HG03175 (cell line): Measurements from ENCODE around the gene TMEM165.
"Not testable (repeated sequence)": the region's sequence is repeated elsewhere in the genome, so short reads cannot be mapped to it uniquely, and the experiment has no call there.

ENCODE experiments used
- ATAC-seq: cut with Tn5 transposase; IDR thresholded peaks from one replicate; pipeline ENCODE4 v1.9.1; 2021; ENCODE audit warnings: mild to moderate bottlenecking, moderate library complexity; ENCODE audit not compliant: unreplicated experiment

Gene TMEM165, protein sequence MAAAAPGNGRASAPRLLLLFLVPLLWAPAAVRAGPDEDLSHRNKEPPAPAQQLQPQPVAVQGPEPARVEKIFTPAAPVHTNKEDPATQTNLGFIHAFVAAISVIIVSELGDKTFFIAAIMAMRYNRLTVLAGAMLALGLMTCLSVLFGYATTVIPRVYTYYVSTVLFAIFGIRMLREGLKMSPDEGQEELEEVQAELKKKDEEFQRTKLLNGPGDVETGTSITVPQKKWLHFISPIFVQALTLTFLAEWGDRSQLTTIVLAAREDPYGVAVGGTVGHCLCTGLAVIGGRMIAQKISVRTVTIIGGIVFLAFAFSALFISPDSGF

GRCh38 chr4:55395529-55396307 is at the start of gene TMEM165:
TSS of gene TMEM165 (plus strand) at chr4:55395957. CDS start at chr4:55396190, 233 bp downstream.
- peak; percentile 94 for ATAC-seq

GRCh38 chr4:55345980-55346850 is 49.5 kb upstream of the TMEM165 start, which contains the start of gene SRD5A3:
TSS of gene SRD5A3 (plus strand) at chr4:55346242. CDS start at chr4:55346337, 95 bp downstream.
- peak; percentile 94 for ATAC-seq

DNA sequence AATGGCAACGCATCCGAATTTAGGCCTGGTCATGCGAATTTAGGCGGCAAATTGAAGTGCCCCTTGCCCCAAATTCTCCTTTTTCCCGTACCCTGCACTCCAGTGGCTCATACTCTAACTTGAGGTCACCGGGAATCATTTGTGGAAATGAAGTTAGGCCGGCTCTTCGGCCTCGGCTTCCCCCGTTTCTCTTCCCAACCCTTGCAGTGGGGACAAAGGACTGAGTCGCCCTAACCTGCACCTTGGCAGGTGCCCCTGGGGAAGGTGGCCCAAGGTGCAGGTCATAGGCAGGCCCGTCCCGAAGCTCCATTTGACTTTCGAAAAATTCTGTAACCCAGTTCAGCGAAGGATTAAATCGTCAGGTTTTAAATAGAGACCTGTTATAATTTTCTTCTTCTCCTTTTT is 48.9 kb upstream of the TMEM165 start:
- ATAC-seq, result no peak

DNA sequence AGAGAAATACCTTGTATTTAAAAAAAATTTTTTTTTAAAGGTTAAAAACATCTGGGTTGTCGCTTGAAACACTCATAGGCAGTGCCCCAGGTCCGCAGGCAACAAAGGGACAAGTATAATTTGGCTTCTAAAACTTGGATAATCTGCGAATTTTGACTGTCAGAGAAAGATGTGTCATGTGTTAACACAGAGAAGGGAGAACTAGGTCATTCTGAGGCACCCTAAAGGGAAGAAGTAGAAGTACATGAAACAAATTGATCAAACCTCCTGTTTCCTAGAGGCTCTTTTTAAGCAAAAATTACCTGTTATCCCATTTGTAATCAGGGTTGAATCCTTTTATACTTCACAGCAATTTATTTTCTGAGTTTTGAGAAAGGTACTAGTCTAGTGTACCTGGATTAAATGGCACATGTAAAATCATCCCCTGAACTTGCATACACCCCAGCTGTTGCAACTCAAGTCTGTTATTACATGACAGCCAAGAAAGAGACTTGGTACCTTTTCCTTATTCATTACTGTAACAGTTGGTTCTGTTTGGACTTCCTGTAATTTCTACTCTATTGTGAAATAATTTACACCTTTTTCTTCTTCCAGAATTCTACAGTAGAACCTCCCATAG is 48.0 kb upstream of the TMEM165 start:
- no peak for ATAC-seq

GRCh38 chr4:55348466-55348865 is 47.3 kb upstream of the TMEM165 start:
- ATAC-seq, result no peak

DNA sequence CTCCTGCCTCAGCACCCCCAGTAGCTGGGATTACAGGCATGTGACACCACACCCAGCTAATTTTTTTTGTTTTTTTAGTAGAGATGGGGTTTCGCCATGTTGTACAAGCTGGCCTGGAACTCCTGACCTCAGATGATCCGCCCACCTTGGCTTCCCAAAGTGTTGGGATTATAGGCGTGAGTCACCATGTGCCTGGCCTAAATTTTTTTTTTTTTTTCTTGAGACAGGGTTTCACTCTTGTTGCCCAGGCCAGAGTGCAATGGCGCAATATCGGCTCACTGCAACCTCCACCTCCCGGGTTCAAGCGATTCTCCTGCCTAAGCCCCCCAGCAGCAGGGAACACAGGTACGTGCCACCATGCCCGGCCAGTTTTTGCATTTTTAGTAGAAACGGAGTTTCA is 44.9 kb upstream of the TMEM165 start:
- not testable (repeated sequence) for ATAC-seq

DNA sequence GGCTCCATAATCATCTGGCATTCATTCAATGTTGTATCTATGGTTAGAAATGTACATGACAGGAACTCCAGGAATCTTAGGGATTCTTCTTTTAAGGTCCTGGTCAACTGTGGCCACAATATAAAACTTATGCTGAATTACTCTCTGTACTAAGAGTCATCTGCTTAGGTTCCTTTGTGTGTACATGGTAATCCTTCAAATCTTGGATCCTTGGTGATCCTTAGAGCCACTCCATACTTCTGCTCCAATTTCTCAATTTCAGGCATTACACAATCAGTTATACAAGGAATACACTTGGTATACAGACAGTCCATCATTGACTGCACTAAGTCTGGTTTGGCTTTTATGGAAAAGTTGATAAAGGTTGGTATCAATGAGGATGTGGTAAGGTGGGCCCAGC is 43.9 kb upstream of the TMEM165 start:
- no peak for ATAC-seq

- no peak for ATAC-seq
These were observed 43.0 kb upstream of the TMEM165 start for GRCh38 chr4:55352726-55353125.

- not testable (repeated sequence) for ATAC-seq
These were observed 42.5 kb upstream of the TMEM165 start for GRCh38 chr4:55353228-55353747.

DNA sequence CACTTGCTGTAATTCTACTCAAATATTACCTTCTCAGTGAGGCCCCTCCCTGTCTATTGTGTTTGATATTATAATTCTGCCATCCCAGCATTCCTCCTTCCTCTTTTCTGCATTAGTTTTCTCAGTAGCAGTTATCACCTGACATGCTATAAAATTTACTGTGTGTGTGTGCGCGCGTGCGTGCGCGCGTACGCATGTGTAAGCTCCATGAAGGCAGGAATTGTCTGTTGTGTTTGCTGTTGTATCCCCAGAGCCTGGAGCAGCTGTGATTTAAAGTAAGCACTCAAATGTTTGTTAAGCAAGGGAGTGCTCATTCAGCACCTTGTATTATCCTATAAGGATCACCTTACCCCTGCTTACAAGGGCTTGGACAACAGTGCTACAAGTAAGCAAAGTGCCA is 41.1 kb upstream of the TMEM165 start:
- no peak for ATAC-seq

GRCh38 chr4:55355555-55355954 is 40.2 kb upstream of the TMEM165 start:
- ATAC-seq, result no peak

DNA sequence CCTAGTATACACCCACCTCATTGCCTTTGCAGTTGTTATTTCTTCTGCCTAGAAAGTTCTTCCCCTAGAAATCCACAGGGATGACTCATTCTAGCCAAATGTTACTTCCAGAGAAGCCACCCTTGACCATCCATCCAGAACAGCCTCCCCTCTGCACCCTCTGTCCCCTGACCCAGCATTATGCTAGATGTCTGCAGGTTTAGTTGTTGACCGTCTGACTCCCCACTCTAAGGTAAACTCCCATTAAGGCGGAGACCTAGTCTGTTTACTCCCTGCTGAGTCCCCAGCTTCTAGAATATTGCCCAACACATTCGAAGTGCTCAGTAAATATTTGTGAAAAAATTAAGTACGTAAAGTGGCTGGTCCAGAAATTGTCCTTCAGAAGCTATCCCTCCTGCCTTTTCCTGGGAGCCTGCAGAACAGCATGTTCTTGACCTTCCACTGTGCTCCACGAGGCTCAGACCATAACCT is 38.7 kb upstream of the TMEM165 start:
- ATAC-seq, result no peak

DNA sequence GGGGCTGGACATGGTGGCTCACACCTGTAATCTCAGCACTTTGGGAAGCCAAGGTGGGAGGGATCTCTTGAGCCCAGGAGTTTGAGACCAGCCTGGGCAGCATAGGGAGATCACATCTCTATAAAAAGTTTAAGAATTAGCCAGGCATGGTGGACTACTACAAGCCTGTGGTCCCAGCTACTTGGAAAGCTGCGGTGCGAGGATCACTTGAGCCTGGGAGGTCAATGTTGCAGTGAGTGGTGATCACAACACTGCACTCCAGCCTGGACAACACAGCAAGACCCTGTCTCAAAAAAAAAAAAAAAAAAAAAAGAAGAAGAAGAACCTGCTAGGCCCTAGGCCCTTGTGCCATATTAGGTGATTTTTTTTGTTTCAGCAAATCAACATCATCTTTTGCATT is 37.5 kb upstream of the TMEM165 start:
- peak; percentile 5 for ATAC-seq

DNA sequence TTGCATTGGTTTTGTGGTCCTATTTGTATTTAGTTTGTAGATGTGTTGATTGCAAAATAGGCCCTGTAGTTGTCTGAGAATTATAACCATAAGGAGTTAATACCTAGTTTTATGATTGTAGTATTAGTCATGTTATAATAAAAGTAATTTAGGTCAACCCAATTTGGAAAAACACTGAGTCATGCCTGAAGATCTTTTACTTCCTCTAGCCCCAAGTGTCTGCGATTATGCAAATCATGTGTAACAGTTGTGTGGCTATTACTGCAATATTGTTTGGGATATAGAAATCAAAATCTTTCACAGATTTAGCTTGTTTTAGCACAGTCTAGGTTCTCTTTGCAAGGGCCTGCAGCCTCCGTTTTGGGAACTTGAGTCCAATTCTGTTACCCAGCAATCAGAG is 37.1 kb upstream of the TMEM165 start:
- ATAC-seq, result peak; percentile 82

- ATAC-seq, result no peak
These were observed 36.3 kb upstream of the TMEM165 start for GRCh38 chr4:55359397-55359916.

- ATAC-seq, result not testable (repeated sequence)
These were observed 32.8 kb upstream of the TMEM165 start for GRCh38 chr4:55362938-55363337.

DNA sequence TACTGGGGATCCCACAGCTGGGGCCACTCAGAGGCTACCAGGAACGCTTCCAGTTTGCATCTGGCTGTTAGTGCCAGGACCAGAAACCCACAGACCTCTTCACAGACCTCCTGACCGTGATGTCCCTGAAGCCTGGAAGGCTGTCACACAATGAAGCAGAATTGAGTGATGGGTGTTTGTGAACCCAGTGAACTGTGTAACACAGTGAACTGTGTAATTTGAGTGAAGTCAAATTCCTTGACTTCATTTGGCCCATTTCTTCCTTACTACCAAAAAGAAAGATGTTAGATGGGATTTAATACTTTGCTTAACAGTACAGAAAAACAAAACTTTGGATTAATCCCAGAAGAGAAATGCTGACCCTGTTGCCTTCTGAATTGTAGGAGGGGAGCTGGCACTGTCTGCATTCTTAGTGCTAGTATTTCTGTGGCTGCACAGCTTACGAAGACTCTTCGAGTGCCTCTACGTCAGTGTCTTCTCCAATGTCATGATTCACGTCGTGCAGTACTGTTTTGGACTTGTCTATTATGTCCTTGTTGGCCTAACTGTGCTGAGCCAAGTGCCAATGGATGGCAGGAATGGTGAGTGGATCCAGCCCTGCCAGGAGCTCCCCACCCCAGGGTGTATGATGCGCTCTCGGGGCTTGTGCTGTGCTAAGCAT is 31.9 kb upstream of the TMEM165 start:
- no peak for ATAC-seq

GRCh38 chr4:55364691-55365344 is 30.9 kb upstream of the TMEM165 start:
- no peak for ATAC-seq

DNA sequence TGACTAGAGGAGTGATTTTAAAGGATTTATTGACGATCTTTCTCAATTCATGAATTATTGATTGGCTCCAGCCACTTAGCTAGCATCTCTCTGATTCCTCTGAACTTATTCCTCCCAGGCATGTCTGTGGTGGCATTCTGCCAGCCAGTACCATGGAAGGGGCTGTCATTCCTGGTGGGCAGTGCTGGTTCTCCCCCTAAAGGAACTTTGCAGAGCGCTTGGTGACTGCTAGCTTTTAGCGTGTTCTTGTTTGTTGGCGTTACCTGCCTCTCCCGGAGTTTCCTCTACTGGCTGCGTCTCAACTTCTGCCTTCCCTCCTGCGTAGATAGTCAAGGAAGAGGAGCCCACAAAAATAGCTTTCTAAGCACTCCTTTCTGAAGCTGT is 30.4 kb upstream of the TMEM165 start:
- no peak for ATAC-seq
